ENCODE data around the gene RANBP9.

Gene RANBP9

GRCh38 chr6:13711324-13711732 is 307 bp downstream of the RANBP9 start:
- in situ Hi-C loops (cut with MboI; ENCODE audit: low sequenced_read_pairs) = no loop called here

- in situ Hi-C loops (cut with MboI; ENCODE audit: low sequenced_read_pairs) = no loop called here
Observed at GRCh38 chr6:13710552-13711323, 897 bp downstream of the RANBP9 start.

- in situ Hi-C loops (cut with MboI; ENCODE audit: low sequenced_read_pairs) = no loop called here
Observed at GRCh38 chr6:13709689-13710551, 1.7 kb downstream of the RANBP9 start.

GRCh38 chr6:13708736-13709135 is 2.9 kb downstream of the RANBP9 start:
- in situ Hi-C loops (cut with MboI; ENCODE audit: low sequenced_read_pairs) = no loop called here

GRCh38 chr6:13703496-13703895 is 8.1 kb downstream of the RANBP9 start:
- in situ Hi-C loops (cut with MboI; ENCODE audit: low sequenced_read_pairs) = no loop called here

GRCh38 chr6:13702809-13703302 is 8.8 kb downstream of the RANBP9 start:
- in situ Hi-C loops (cut with MboI; ENCODE audit: low sequenced_read_pairs) = no loop called here

- in situ Hi-C loops (cut with MboI; ENCODE audit: low sequenced_read_pairs) = no loop called here
Observed at GRCh38 chr6:13700232-13700631, 11.4 kb downstream of the RANBP9 start.

GRCh38 chr6:13698715-13699114 is 12.9 kb downstream of the RANBP9 start:
- in situ Hi-C loops (cut with MboI; ENCODE audit: low sequenced_read_pairs) = no loop called here

- in situ Hi-C loops (cut with MboI; ENCODE audit: low sequenced_read_pairs) = no loop called here
Observed at GRCh38 chr6:13697857-13698256, 13.8 kb downstream of the RANBP9 start.

GRCh38 chr6:13696226-13696625 is 15.4 kb downstream of the RANBP9 start:
- in situ Hi-C loops (cut with MboI; ENCODE audit: low sequenced_read_pairs) = no loop called here

- in situ Hi-C loops (cut with MboI; ENCODE audit: low sequenced_read_pairs) = no loop called here
Observed at GRCh38 chr6:13695252-13695651, 16.4 kb downstream of the RANBP9 start.

GRCh38 chr6:13694562-13694961 is 17.1 kb downstream of the RANBP9 start:
- in situ Hi-C loops (cut with MboI; ENCODE audit: low sequenced_read_pairs) = no loop called here

- in situ Hi-C loops (cut with MboI; ENCODE audit: low sequenced_read_pairs) = no loop called here
Observed at GRCh38 chr6:13689511-13690256, 22.0 kb downstream of the RANBP9 start.

- in situ Hi-C loops (cut with MboI; ENCODE audit: low sequenced_read_pairs) = no loop called here
Observed at GRCh38 chr6:13688692-13689196, 22.9 kb downstream of the RANBP9 start.

- in situ Hi-C loops (cut with MboI; ENCODE audit: low sequenced_read_pairs) = no loop called here
Observed at GRCh38 chr6:13687917-13688351, 23.7 kb downstream of the RANBP9 start.

- in situ Hi-C loops (cut with MboI; ENCODE audit: low sequenced_read_pairs) = no loop called here
Observed at GRCh38 chr6:13684855-13685254, 26.8 kb downstream of the RANBP9 start.

- in situ Hi-C loops (cut with MboI; ENCODE audit: low sequenced_read_pairs) = no loop called here
Observed at GRCh38 chr6:13683038-13683437, 28.6 kb downstream of the RANBP9 start.

GRCh38 chr6:13682346-13682745 is 29.3 kb downstream of the RANBP9 start:
- in situ Hi-C loops (cut with MboI; ENCODE audit: low sequenced_read_pairs) = no loop called here

- in situ Hi-C loops (cut with MboI; ENCODE audit: low sequenced_read_pairs) = no loop called here
Observed at GRCh38 chr6:13681305-13682061, 30.2 kb downstream of the RANBP9 start.

GRCh38 chr6:13680448-13680968 is 31.1 kb downstream of the RANBP9 start:
- in situ Hi-C loops (cut with MboI; ENCODE audit: low sequenced_read_pairs) = no loop called here
